Hippocampal formation (tissue), 2 donors: ENCODE results near the gene CENPP.
"Not testable (repeated sequence)": the region's sequence is repeated elsewhere in the genome, so short reads cannot be mapped to it uniquely, and the experiment has no call there.

Experiments used
- DNase-seq, 2 donors: peaks; one replicate each; lab custom pipeline; 2025; lab: John Stamatoyannopoulos, UW

Gene CENPP

GRCh38 chr9:92595075-92595474 is 269.3 kb downstream of the CENPP start:
- DNase-seq, result not testable (repeated sequence)

GRCh38 chr9:92595930-92596329 is 270.2 kb downstream of the CENPP start:
- no peak for DNase-seq

- no peak for DNase-seq
These were observed 272.6 kb downstream of the CENPP start for GRCh38 chr9:92598382-92598781.

- DNase-seq, result no peak
These were observed 274.2 kb downstream of the CENPP start for GRCh38 chr9:92599938-92600461.

GRCh38 chr9:92600462-92601261 is 274.9 kb downstream of the CENPP start:
- DNase-seq, result no peak

GRCh38 chr9:92601451-92601850 is 275.7 kb downstream of the CENPP start:
- DNase-seq, result no peak

- no peak for DNase-seq
These were observed 276.7 kb downstream of the CENPP start for GRCh38 chr9:92602413-92602812.

GRCh38 chr9:92603100-92603499 is 277.3 kb downstream of the CENPP start:
- DNase-seq, result no peak

- DNase-seq, result no peak
These were observed 278.2 kb downstream of the CENPP start for GRCh38 chr9:92603990-92604389.

GRCh38 chr9:92605224-92605623 is 279.5 kb downstream of the CENPP start:
- no peak for DNase-seq

- no peak for DNase-seq
These were observed 281.3 kb downstream of the CENPP start for GRCh38 chr9:92607088-92607487.

- peak; percentile 17 to 42 for DNase-seq
These were observed 282.0 kb downstream of the CENPP start for GRCh38 chr9:92607773-92608172.

GRCh38 chr9:92608241-92608908 is 282.6 kb downstream of the CENPP start:
- DNase-seq, result no peak

GRCh38 chr9:92608909-92609445 is 283.2 kb downstream of the CENPP start:
- DNase-seq, result peak in 1 of 2 donors; percentile 27

GRCh38 chr9:92610470-92611420 is 285.0 kb downstream of the CENPP start:
- DNase-seq, result no peak

- no peak for DNase-seq
These were observed 286.0 kb downstream of the CENPP start for GRCh38 chr9:92611621-92612285.

GRCh38 chr9:92612292-92612691 is 286.5 kb downstream of the CENPP start:
- no peak for DNase-seq

GRCh38 chr9:92612816-92613215 is 287.1 kb downstream of the CENPP start:
- DNase-seq, result peak in 1 of 2 donors; percentile 9

GRCh38 chr9:92613268-92614122 is 287.7 kb downstream of the CENPP start:
- DNase-seq, result no peak

GRCh38 chr9:92614123-92614510 is 288.4 kb downstream of the CENPP start:
- DNase-seq, result no peak
